ENCODE measurements around the gene MCCC1.

DNA sequence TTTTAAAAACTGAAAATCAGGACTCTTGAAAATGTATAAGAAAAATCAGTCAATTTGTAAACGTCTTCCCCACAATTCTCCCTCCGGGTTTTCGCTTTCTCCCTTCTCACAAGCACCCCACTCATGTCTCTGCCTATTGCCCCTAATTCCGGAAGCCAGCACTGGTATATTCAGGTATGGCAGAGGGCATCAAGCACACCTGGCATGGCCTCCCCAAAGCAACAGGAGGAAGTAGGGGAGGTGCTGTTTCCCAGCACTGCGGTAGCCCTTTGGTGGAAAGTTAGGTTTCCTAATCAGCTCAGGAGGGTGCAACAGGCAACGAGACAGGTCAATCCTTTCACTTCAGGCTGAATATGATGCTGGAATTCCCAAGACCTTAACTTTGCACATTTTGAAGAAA is 33.1 kb upstream of the MCCC1 start:
- TF ChIP-seq EP300 (IDR thresholded peaks at IDR 0.05): no peak
- TF ChIP-seq, protein P1, sequence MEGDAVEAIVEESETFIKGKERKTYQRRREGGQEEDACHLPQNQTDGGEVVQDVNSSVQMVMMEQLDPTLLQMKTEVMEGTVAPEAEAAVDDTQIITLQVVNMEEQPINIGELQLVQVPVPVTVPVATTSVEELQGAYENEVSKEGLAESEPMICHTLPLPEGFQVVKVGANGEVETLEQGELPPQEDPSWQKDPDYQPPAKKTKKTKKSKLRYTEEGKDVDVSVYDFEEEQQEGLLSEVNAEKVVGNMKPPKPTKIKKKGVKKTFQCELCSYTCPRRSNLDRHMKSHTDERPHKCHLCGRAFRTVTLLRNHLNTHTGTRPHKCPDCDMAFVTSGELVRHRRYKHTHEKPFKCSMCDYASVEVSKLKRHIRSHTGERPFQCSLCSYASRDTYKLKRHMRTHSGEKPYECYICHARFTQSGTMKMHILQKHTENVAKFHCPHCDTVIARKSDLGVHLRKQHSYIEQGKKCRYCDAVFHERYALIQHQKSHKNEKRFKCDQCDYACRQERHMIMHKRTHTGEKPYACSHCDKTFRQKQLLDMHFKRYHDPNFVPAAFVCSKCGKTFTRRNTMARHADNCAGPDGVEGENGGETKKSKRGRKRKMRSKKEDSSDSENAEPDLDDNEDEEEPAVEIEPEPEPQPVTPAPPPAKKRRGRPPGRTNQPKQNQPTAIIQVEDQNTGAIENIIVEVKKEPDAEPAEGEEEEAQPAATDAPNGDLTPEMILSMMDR (IDR thresholded peaks at IDR 0.05): no peak
- no peak for TF ChIP-seq POLR2A (IDR thresholded peaks at IDR 0.05)
